NCI-H524 (cell line): ENCODE data around the gene PRL.

ENCODE experiments used
- DNase-seq, 2 experiments: peaks; one replicate each; lab custom pipeline; 2025; lab: John Stamatoyannopoulos, UW

The PRL gene

GRCh38 chr6:22296936-22297335 is at the start of gene PRL:
PRL (minus strand) TSS chr6:22297036; CDS start chr6:22296982, 54 bp downstream.
- DNase-seq = no peak

- no peak for DNase-seq
Observed at GRCh38 chr6:22343864-22344263, 47.0 kb upstream of the PRL start.

GRCh38 chr6:22334778-22335177 is 37.9 kb upstream of the PRL start:
- DNase-seq = no peak

GRCh38 chr6:22333802-22334201 is 37.0 kb upstream of the PRL start:
- DNase-seq = no peak

GRCh38 chr6:22332711-22333110 is 35.9 kb upstream of the PRL start:
- no peak for DNase-seq

GRCh38 chr6:22332216-22332615 is 35.4 kb upstream of the PRL start:
- no peak for DNase-seq

GRCh38 chr6:22330941-22331340 is 34.1 kb upstream of the PRL start:
- no peak for DNase-seq

GRCh38 chr6:22328474-22328873 is 31.6 kb upstream of the PRL start:
- DNase-seq = no peak

GRCh38 chr6:22327881-22328280 is 31.0 kb upstream of the PRL start:
- no peak for DNase-seq

- DNase-seq = no peak
Observed at GRCh38 chr6:22326500-22326899, 29.7 kb upstream of the PRL start.

- DNase-seq = no peak
Observed at GRCh38 chr6:22325481-22325880, 28.6 kb upstream of the PRL start.

- no peak for DNase-seq
Observed at GRCh38 chr6:22323848-22324247, 27.0 kb upstream of the PRL start.

GRCh38 chr6:22322103-22323030 is 25.5 kb upstream of the PRL start:
- DNase-seq = peak in 1 of 2 experiments; percentile 71

- no peak for DNase-seq
Observed at GRCh38 chr6:22320750-22321149, 23.9 kb upstream of the PRL start.

GRCh38 chr6:22318404-22318803 is 21.6 kb upstream of the PRL start:
- no peak for DNase-seq

- DNase-seq = peak in 1 of 2 experiments; percentile 65
Observed at GRCh38 chr6:22313796-22314195, 17.0 kb upstream of the PRL start.

GRCh38 chr6:22308939-22309338 is 12.1 kb upstream of the PRL start:
- DNase-seq = no peak

GRCh38 chr6:22306741-22307466 is 10.1 kb upstream of the PRL start:
- DNase-seq = peak; percentile 54 to 77

GRCh38 chr6:22302838-22303237 is 6.0 kb upstream of the PRL start:
- DNase-seq = no peak

- DNase-seq = no peak
Observed at GRCh38 chr6:22300273-22300998, 3.6 kb upstream of the PRL start.

GRCh38 chr6:22298475-22298890 is 1.6 kb upstream of the PRL start:
- DNase-seq = no peak

GRCh38 chr6:22296067-22296466 is 769 bp downstream of the PRL start:
- DNase-seq = no peak
